ENCODE results near the gene MRPS10.

DNA sequence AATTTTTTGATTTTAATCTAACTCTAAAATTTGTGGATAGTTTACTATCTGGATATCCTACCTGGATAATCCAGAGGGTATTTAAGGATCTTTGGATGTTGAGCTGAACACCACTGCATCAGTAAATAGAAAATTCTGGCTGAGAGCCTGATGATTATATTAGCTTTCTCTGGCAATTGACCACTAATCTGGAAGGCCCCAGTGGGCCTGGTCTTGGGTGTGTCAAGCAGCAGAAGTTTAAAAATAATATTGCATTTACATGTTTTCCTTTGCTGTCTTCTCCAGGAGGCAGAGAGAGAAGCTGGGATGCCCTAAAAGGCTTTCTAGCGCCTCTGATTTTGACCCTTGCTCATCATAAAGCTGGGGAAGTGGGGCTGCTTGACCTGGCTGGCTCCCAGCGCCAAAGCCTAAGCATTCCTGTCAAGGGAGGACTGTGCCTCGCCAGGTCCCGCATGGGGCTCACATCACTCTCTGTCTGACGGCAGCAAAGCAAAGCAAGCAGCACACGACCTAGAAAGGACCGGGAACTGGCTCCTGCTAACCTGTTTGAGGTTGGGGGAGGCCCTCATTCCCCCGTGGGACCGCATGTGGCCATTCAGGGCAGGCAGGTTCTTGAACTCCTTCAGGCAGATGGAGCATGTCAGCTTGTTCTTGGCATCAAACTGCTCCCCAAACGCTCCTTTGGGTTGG, 46.6 kb upstream of the MRPS10 start:
- TF ChIP-seq GATA2 (IDR thresholded peaks at IDR 0.05; ENCODE audit: low read depth, low read length), result no peak
- TF ChIP-seq GATA3 (IDR thresholded peaks at IDR 0.05; ENCODE audit: low read depth, low read length), result no peak
